HUES48 (cell line): ENCODE data around the gene PLXND1.

Source experiments
- H3K27ac ChIP-seq: one replicate; pipeline ENCODE4 v1.7.0; 2013; ENCODE audit warnings: low read depth, low read length, inconsistent platforms
- H3K27me3 ChIP-seq: 2 replicates; pipeline ENCODE4 v1.6.1; 2013; ENCODE audit warnings: mild to moderate bottlenecking, low read length; ENCODE audit not compliant: control insufficient read depth, insufficient read depth
- H3K36me3 ChIP-seq: 2 replicates; pipeline ENCODE4 v1.6.1; 2013; ENCODE audit warnings: low read length; ENCODE audit not compliant: control insufficient read depth, insufficient read depth
- H3K4me1 ChIP-seq: 2 replicates; pipeline ENCODE4 v1.6.1; 2013; ENCODE audit warnings: mild to moderate bottlenecking, low read length; ENCODE audit not compliant: control insufficient read depth, insufficient read depth
- H3K4me3 ChIP-seq: 2 replicates; pipeline ENCODE4 v1.5.1; 2013; ENCODE audit warnings: mild to moderate bottlenecking, low read depth, low read length
- H3K9ac ChIP-seq: 2 replicates; pipeline ENCODE4 v1.6.1; 2013; ENCODE audit warnings: mild to moderate bottlenecking, low read depth, low read length, moderate library complexity
- H3K9me3 ChIP-seq: 2 replicates; pipeline ENCODE4 v1.6.1; 2013; ENCODE audit warnings: low read length; ENCODE audit not compliant: control insufficient read depth, insufficient read depth

Gene PLXND1

DNA sequence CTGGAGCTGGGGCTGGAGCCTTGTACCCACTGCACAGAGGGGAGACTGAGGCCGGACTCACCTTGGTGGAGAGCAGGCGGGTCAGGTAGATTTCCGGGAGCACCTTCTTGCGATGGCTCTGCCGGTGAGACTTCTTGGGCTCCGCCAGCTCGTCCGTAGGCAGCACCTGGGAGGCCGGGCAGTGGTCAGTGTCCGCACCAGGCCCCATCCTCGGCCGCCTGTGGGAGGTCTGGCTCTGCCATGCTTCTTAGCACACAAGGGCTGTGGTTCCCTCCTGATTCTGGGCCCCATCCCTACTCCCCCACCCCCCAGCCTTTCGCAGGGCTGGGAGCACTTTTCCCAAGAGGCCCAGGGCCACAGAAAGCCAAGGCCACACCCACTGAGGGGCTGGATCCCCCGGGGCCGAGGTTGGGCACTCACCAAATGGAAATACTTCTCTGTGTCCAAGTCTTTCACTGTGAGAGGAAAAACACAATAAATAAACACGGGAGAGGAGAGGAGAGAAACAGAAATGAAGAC, 46.1 kb downstream of the PLXND1 start:
- Histone ChIP-seq H3K27ac (no peak overlapping the region), H3K27me3 (no peaks in the 10 kb centered on the region), H3K36me3 (peaks cover 12% of the 10 kb centered on the region; the same call in 1 of the 2 replicates), H3K4me1 (no peaks in the 10 kb centered on the region), H3K9ac (no peak overlapping the region), H3K9me3 (no peaks in the 10 kb centered on the region), H3K4me3 (no peak overlapping the region)

DNA sequence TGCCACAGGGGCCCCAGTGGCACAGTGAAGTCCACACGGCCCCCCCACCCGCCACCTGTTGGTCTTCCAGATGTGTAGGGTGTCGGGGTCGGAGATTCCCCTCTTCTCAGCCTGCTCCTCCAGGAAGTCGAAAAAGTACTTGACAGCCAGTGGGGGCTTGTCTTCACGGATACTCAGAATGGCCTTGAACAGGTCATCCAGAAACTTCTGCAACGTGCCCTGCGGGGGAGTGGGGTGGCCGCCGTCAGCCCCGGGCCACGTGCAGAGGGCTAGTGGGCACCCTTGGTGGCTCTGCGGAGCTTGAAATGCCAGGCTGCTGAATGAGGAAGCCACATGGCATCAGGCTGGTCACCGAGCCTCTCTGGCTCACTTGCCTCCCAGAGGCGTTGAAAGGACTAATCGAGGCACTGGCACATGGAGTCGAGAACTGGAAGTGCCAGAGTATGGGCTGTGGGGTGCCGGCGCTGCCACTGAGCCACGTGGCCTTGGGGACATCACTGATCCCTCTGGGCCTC, 46.9 kb downstream of the PLXND1 start:
- H3K4me1 ChIP-seq: no peaks in the 10 kb centered on the region
- H3K9me3 ChIP-seq: no peaks in the 10 kb centered on the region
- H3K4me3 ChIP-seq: no peak overlapping the region
- H3K36me3 ChIP-seq: peaks cover 12% of the 10 kb centered on the region; the same call in 1 of the 2 replicates
- H3K9ac ChIP-seq: no peak overlapping the region
- no peak overlapping the region for H3K27ac ChIP-seq
- H3K27me3 ChIP-seq: no peaks in the 10 kb centered on the region

DNA sequence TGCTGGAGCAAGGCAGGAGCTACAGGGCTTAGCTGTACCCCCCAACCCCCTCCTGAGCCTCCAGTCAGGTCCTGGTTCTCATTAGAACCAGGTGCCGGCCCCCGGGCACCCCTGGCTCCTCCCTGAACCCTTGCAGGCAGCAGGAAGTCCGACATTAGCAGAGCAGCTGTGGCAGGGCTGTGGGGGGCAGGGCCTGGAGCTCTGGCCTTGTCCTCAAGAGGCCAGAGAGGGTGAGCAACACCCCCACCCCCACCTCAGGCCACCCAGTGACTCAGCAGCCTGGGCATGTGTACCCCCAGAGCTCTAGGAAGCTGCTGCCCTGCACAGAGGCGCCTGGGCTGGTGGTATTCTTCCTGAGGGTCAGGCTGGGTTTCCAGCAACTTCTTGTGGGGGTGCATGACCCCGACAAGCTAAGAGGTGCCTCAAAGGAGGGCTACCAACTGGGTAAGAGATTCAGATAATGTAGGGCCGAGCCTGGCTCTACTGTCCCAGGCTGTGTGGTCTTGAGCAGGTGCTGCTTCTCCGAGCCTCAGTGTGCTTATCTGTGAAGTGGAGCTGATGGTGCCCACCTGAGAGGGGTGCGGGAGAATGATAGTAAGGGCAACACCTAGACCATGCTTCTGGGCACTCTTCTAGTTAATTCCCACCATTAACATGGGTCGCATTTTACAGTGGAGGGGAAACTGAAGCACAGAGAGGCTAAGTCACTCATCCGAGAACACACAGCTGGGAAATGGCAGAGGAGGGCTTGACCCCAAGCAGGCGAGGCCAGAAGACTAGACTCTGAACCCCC, 47.5 kb downstream of the PLXND1 start:
- H3K9ac ChIP-seq: no peak overlapping the region
- no peak overlapping the region for H3K27ac ChIP-seq
- no peaks in the 10 kb centered on the region for H3K4me1 ChIP-seq
- peaks cover 12% of the 10 kb centered on the region; the same call in 1 of the 2 replicates for H3K36me3 ChIP-seq
- no peaks in the 10 kb centered on the region for H3K9me3 ChIP-seq
- no peak overlapping the region for H3K4me3 ChIP-seq
- no peaks in the 10 kb centered on the region for H3K27me3 ChIP-seq

DNA sequence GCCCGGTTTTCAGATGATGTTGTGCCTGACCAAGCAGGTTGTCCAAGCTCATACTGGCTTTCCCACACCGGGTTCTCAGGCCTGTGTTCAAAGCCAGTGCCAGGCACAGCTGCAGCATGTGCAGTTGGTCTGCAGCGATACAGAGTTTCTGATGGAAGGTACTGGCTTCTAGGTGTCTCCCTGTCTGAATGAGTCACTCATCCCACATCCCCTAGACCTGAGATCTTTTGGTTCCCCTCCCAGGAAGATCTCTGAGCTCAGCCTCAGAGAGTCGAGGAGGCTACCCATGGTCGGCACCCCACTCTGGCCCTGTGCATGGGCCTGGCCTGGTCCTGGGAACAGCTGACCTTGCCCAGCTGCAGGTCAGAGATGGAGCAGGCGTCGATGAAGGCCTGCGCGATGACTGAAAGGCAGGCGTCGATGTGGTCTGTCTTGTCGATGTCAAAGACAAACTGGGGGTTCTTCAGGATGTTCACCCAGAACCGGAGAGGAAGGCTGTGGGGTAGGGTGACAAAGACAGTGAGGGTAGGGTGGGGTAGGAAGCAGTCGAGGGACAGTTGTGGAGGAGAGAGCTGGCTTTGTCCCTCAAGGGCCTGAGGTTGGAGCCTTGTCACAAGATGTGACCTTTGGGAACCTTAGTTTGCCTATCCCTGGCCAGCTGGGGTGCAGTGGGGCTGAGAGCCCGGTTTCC, 48.2 kb downstream of the PLXND1 start:
- H3K4me1 ChIP-seq: no peaks in the 10 kb centered on the region
- no peaks in the 10 kb centered on the region for H3K9me3 ChIP-seq
- H3K27me3 ChIP-seq: no peaks in the 10 kb centered on the region
- peaks cover 8% of the 10 kb centered on the region; the same call in 1 of the 2 replicates for H3K36me3 ChIP-seq
- no peak overlapping the region for H3K9ac ChIP-seq
- H3K4me3 ChIP-seq: no peak overlapping the region
- no peak overlapping the region for H3K27ac ChIP-seq

DNA sequence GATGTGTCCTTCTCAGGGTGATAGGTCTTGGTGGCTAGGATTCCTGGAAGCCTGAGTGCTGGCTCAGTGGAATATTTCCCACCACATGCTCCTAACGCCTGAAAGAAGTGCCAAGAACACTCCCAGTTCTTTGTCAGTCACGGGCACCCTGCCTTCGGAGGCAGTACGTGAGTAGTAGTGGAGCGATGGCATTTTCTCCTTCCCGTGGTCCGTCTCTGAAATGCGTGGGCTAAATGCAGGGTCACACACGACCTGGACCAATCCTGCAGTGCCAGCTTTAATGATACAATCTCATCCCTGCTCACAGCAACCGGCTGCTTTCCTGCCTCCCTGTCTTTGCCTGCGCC, 49.0 kb downstream of the PLXND1 start:
- Histone ChIP-seq H3K9me3 (no peaks in the 10 kb centered on the region), H3K27ac (no peak overlapping the region), H3K4me1 (no peaks in the 10 kb centered on the region), H3K9ac (no peak overlapping the region), H3K4me3 (no peak overlapping the region), H3K27me3 (no peaks in the 10 kb centered on the region), H3K36me3 (peaks cover 6% of the 10 kb centered on the region; the same call in 1 of the 2 replicates)

DNA sequence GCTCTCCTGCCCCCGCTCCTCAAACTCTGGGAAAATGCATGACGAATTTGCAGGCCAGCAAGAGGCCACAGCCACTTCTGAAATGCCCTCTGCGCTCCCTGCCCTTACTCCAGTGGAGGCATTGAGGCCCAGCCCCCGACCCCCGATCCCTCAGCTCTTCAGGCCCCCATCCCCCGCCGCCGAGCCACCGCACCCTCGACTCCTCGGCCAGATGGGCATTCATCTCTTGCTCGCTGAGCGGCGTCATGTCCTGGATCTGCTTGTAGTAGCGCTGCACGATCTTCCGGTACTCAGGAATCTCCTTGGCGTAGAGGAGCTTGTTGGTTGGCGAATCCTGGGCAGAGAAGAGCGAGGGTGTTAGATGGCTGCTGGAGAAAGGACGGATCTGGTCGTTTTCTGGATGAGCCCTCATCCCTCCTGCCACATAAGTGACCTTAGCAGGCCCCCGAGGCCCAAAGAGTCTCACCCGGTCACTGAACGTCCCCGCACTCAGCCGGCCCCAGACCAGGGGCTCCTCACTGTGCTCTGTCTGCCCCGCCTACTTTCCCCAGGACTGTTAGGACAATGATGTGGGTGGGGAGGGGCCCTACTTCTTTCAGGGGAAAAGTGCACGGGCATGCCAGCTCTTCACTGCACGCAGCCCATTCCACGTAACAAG, 49.5 kb downstream of the PLXND1 start:
- peaks cover 6% of the 10 kb centered on the region; the same call in 1 of the 2 replicates for H3K36me3 ChIP-seq
- H3K27ac ChIP-seq: no peak overlapping the region

DNA sequence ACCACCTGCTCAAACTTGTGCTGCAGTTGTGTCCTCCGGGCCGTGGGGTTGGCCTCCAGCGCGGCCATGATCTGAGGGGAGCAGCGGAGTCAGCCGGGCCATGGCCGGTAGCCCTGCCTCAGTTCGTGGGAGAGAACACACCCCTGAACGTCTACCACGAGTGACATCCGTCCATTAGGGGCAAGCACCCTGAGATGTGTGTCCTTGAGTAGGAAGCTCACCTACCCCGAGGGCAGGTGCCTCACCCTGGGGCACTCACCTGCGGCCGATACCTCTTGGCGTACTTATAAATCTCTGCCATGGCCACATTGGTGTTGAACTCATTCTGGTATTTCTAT, 50.1 kb downstream of the PLXND1 start:
- Histone ChIP-seq H3K9me3 (no peaks in the 10 kb centered on the region), H3K27me3 (no peaks in the 10 kb centered on the region), H3K4me1 (no peaks in the 10 kb centered on the region), H3K4me3 (no peak overlapping the region), H3K9ac (no peak overlapping the region), H3K36me3 (peaks cover 6% of the 10 kb centered on the region; the same call in 1 of the 2 replicates), H3K27ac (no peak overlapping the region)

More for the DNA sequence above, 49.5 kb downstream of the PLXND1 start:
- H3K4me3 ChIP-seq: no peak overlapping the region
- no peaks in the 10 kb centered on the region for H3K27me3 ChIP-seq
- no peaks in the 10 kb centered on the region for H3K9me3 ChIP-seq
- H3K9ac ChIP-seq: no peak overlapping the region
- no peaks in the 10 kb centered on the region for H3K4me1 ChIP-seq

DNA sequence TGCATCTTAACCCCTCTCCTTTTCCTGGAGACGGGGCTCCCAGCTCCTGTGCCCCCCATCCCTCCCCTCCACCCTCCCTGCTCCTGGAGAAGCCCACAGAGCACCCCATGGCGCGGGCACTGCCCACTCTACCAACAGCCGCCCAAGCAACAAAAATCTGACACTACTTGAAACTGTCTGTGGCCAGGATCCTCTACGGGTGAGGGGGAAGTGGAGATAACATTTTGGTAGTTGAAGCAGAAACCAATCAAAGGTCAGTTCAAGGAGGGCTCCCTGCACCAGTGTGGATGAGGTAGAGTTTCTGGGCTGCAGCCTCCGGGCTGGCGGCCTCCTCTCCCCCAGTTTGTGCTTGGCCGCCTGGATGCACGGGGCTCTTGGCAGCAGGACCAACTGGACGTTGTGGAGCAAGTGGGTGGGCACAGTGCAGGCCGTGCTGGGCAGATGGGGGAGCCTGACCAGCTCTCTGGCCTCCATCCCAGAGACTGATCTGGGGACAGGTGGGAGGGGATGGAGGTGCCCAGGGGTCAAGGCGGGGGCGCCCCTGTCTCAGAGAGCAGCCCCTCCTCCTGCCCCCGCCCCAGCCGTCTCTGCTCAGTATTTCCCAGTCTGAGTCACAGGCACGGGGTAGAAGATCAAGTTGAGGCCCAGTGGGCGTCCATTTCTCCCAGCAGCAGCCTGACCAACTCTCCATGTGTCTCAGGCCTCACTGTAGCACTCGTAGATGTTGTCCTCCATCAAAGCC, 50.7 kb downstream of the PLXND1 start:
- Histone ChIP-seq H3K27ac (no peak overlapping the region), H3K4me1 (no peaks in the 10 kb centered on the region), H3K4me3 (no peak overlapping the region), H3K9ac (no peak overlapping the region), H3K9me3 (no peaks in the 10 kb centered on the region), H3K27me3 (no peaks in the 10 kb centered on the region), H3K36me3 (peaks cover 6% of the 10 kb centered on the region; the same call in 1 of the 2 replicates)

DNA sequence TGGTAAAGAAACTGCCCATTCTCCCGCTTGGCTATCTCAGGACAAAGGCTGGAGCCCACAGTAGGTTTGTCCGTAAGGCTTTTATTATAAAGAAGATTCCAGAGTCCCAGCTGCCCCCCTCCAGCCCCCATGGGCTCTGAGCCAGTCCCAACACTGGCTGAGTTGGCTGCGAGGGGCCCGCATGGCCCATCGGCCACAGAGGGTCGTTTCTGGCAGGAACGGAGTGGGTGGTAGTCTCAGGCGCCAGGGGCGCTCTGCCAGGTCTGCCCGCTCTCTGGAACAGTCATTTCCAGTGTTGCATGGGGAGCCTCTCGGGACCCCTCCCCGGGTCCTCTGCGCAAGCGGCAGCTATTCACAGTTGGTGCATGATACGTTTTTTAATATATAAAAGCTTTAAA, 51.3 kb downstream of the PLXND1 start:
- H3K9ac ChIP-seq: no peak overlapping the region
- H3K36me3 ChIP-seq: peaks cover 6% of the 10 kb centered on the region; the same call in 1 of the 2 replicates
- H3K27me3 ChIP-seq: no peaks in the 10 kb centered on the region
- no peak overlapping the region for H3K27ac ChIP-seq
- no peaks in the 10 kb centered on the region for H3K4me1 ChIP-seq
- H3K4me3 ChIP-seq: no peak overlapping the region
- no peaks in the 10 kb centered on the region for H3K9me3 ChIP-seq

DNA sequence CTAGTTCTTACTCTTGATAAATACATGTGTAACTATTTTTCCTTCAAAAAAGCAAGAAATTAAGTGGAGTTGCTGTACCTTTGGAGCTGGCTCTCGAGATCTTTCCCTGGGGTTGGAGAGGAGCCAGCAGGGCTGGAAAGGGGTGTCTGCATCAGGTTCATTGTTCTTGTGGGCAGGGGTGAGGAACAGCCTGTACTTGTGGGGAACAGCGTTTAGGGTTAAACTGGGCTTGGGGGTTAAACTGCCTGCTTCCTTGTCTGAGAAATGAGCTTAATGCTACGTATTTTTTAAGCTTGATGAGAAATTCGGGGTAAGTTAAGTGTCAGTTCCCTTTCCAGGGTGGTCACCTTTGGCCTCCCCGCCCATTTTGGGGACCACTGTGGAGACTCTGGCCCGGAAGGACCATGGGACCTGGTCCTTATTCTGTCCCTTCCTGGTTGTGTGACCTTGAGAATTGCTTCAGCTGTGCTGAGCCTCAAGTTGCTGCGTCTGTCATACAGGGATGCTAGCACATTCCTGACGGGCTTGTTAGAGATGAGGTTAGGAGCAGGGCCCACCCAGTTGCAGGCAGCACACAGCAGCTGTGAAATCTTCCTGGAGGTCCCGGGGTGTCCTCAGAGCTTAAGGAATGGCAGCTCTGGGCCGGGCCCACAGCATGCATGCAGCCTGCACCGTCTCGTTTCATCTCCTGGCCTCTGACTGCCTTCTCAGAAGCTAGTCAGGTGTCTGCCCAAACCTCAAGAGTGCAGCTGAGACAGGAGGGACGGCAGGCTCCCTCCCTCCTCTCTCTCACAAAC, 51.9 kb downstream of the PLXND1 start:
- H3K36me3 ChIP-seq: peaks cover 6% of the 10 kb centered on the region; the same call in 1 of the 2 replicates
- H3K9ac ChIP-seq: no peak overlapping the region
- H3K9me3 ChIP-seq: no peaks in the 10 kb centered on the region
- H3K4me3 ChIP-seq: no peak overlapping the region
- H3K4me1 ChIP-seq: no peaks in the 10 kb centered on the region
- no peaks in the 10 kb centered on the region for H3K27me3 ChIP-seq
- H3K27ac ChIP-seq: no peak overlapping the region
